ENCODE results near the gene SCN4A.

GRCh38 chr17:63988741-63989621, 16.3 kb upstream of the SCN4A start:
- TF ChIP-seq CTCF (conservative IDR thresholded peaks at IDR 0.05 in 1 of 2, IDR thresholded peaks at IDR 0.05 in 1 of 2; ENCODE audit: extremely low read depth in 1 of 2, insufficient read depth in 1 of 2, low read depth in 1 of 2, low read length in 2 of 2) (no peak), EZH2 (IDR thresholded peaks at IDR 0.05; ENCODE audit: borderline replicate concordance, low read length) (no peak)
